Measurements from ENCODE around the gene MBLAC1.

GRCh38 chr7:100147278-100147677 lies 20.5 kb downstream of the MBLAC1 start:
- TF ChIP-seq CTCF (IDR thresholded peaks at IDR 0.05) = no peak
- TF ChIP-seq POLR2AphosphoS5 (IDR thresholded peaks at IDR 0.05) = no peak
- no peak for TF ChIP-seq POLR2A (IDR thresholded peaks at IDR 0.05)
- no peak for TF ChIP-seq EP300 (IDR thresholded peaks at IDR 0.05; ENCODE audit: low read depth)
